H4 (cell line): Measurements from ENCODE around the gene TCF7L2. TPM values are rescaled to one million over a fixed set of nuclear protein-coding genes. Genes with fewer than 3 reads are reported as not detected.

Experiments
- DNase-seq: peaks from one replicate; pipeline ENCODE4 v3.0.0-alpha.2; 2015; ENCODE audit warnings: low spot score
- total RNA-seq: library from RNA; depleted of rRNA; stranded (reverse); fragments of >200 nt; shearing (Covaris generic); gene quantifications from 2 replicates; pipeline ENCODE4 v1.2.3, GENCODE V29; 2014

TCF7L2 gene
- total RNA-seq, 1 experiment from 2014 or later: 3.4 TPM

- DNase-seq: no peak
Observed at GRCh38 chr10:113000442-113000841, 50.4 kb downstream of the TCF7L2 start.

DNA sequence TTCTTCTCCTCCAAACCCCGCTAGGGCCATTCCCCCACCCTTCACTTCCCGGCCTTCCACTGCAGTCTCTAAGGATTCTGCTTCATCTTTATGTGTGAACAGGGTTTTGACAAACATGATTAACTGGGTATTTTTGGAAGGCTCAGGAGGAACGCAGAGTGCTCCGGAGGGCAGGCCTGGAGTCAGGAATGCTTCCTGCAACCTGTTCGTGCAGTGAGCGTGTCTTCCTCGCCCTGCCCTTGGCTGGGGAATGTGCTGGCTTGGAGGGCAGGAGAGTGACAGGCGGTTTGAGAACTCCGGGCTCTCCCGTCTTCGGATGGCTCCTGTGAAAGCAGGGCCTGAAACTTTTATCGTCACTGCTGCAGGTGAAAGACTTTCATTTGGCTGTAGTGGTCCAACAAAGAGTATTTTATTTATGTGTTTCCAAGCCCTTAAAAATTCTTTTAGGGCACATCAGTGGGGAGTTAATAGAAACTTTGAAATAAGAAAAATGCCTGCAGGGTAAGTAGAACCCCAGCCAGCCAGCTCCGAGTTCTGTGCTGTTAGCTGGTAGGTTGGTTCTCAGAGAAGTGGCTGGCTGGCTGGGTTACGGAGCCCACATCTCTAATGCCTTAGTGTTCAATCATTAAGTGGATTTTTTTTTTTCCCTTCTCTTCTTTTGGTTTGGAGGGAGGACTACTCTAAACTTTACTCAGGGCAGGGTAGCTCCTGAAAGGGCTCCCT lies 51.0 kb downstream of the TCF7L2 start:
- no peak for DNase-seq

DNA sequence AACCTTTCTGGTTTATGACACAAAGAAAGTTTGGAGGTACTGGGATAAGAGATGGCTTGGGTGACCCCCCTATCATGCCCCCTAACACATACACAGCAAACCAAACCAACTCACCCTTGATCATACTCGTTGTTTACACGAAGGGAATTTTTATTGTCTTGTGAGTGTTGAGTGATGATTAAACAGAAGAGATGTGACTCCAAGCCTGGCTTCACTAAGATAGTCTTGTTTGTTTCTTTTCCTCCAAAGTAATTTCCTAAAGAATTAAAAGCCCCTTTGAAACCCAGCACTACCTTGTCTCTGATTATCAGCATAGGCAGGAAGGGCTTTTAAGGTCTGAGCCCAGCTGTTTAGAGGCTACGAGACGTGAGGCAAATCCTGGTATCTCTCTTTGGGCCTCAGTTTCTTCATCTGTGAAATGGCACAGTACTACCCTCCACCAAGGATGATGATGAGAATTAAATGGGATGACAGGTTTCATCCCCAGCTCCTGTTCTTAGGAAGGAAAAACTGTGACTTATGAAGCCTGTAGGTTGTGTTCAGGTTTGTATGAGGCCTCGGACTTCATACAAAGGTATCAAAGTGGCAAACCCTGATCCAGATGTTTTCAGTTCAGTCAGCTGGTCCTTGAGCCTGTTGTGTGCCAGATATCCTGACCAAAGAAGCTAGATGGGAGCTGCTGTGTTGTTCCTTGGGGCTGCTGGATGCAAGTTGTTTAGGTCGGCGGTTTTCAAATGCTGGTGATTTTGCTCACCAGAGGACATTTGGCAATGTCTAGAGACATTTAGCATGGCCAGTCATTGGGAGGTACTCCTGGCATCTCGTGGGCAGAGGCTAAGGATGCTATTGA lies 51.8 kb downstream of the TCF7L2 start:
- no peak for DNase-seq

GRCh38 chr10:113002449-113002777 lies 52.4 kb downstream of the TCF7L2 start:
- DNase-seq: no peak

DNA sequence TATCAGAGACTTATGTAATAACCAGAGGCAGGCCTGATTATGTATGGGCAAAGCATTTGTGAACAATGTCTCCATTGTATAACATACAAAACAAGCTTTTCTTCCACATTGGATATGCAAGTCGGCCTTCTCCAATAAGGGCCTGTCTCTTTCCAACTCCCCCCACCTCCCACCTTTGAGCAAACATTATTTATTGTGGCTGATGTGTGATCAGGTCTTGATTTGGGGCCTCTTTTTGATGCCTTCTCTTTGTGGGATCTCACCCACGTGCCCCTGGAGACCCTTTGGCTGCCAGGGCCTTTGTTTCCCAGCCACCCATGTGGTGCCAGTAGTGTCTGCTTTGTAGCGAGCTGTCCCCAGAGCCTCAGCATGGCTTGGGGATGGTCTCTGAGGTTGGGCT lies 53.0 kb downstream of the TCF7L2 start:
- no peak for DNase-seq

DNA sequence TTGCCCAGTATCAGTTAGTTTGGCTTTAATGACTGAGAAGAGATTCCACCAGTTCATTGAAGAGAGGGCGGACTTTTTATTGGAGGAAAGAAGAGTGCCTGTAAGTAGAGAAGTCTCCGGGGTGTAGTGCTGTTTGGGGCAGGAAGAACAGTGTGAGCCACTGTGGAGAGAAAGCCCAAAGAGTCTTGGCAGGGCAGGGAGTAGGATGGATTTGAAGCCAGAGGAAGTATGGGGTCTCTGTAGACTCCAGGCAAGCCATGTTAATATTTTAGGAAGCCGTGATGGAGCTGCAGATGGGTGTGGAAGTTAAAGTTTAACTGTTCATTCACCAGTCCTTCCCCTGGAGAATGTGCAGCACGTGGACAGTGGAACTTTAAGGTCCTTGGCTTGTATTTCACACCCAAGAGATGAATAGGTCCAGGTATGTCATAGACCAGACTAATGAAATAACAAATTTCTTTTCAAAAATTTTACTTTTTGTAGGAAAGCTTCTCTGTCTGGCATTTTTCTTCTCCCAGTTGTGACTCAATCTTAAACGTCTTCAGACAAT lies 54.1 kb downstream of the TCF7L2 start:
- DNase-seq: no peak

DNA sequence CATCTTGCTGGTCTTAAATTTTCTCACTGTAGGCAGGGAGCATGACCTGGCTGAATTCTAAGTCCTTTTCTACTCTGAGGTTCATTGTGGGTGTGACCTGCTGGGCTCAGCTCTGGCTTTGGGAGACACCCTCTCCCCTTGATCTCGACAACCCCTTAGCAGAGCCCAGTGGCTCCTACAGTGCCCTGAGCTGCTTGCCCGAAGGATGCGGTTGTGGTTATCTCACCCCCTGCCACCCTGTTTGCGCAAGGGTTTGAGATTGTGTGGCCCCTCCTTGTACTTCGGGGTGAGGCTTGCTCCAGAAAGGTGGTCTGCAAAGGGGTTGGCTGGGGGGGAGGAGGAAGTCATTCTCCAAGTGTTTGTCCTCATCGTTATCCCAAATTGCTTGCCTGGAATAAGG lies 55.3 kb downstream of the TCF7L2 start:
- no peak for DNase-seq

GRCh38 chr10:113006656-113007342 lies 56.8 kb downstream of the TCF7L2 start:
- no peak for DNase-seq

GRCh38 chr10:113007343-113007771 lies 57.3 kb downstream of the TCF7L2 start:
- no peak for DNase-seq

DNA sequence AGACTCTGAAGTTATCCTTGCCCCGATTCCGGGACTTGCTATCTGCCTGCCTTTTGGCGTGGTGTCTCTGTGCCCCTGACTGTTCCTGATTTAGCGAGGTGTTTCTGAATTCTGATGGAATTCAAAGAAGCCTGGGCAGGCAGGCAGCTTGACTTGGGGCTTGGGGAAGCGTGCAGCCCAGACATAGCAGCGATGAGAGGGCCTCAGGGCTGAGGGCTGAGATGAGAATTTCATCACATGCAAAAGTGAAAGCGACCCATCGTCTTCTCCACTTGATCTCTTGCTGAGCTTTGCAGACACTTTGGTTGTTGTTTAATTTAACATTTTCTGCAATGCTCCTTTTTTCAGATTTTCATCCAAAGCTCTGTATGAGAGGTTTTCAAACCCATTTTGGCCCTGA lies 57.8 kb downstream of the TCF7L2 start:
- no peak for DNase-seq

- no peak for DNase-seq
Observed at GRCh38 chr10:113011592-113012374, 61.7 kb downstream of the TCF7L2 start.

DNA sequence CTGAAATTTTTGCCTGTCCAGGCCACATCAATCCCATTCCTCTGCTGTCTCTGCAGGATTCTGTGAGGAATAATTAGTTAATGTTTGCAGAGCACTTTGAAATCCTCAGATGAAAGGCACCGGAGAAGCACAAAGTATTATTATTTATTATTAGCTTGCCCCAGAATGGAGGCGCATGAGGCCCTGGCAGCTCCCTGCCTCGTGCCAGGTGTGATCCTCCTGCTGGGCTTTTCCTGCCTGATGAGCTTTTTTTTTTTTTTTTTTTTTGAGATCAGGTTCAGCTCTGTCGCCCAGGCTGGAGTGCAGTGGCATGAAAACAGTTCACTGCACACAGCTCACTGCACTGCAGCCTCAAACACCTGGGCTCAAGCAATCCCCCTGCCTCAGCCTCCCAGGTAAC lies 65.2 kb downstream of the TCF7L2 start:
- DNase-seq: no peak

GRCh38 chr10:113017376-113017775 lies 67.3 kb downstream of the TCF7L2 start:
- no peak for DNase-seq

- DNase-seq: no peak
Observed at GRCh38 chr10:113018034-113018433, 68.0 kb downstream of the TCF7L2 start.

DNA sequence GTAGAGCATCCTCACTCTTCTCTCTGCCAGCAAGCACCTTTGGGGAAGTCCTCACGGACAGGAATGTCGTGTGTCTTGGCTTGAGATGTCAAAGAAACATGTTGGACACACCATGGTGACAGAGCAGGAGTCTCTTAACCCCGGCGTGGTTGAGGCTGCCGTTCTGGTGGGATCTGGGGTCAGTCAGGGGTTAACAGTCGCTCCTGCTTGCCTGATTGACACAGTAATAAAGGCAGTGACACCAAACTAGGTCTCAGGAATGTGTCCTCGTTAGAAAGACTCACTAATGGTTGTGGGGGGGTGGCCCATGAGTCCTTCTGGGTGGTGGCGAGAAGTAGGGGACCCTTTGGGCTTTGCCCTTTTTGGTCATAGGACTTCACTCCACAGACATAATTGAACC lies 69.0 kb downstream of the TCF7L2 start:
- DNase-seq: no peak

GRCh38 chr10:113019692-113020474 lies 69.8 kb downstream of the TCF7L2 start:
- no peak for DNase-seq

GRCh38 chr10:113020475-113020753 lies 70.4 kb downstream of the TCF7L2 start:
- DNase-seq: no peak

DNA sequence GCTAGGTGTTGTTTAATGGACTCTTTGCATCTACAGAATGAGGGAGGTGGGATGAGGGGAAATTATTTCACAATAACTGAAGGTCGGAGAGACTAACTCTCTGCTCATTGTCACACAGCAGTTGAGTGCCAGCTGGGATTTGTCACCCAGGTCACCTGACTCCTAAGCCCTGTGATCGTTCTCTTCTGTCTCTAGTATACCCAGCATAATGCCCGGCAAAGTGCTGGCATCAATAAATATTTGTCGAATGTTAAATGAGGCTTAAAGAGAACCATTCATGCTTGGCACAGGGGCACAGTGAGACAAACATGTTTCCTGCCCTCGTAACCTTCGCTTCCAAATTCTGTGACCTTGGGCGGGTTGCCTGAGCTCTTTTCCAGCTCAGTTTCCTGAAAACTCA lies 70.8 kb downstream of the TCF7L2 start:
- DNase-seq: no peak

DNA sequence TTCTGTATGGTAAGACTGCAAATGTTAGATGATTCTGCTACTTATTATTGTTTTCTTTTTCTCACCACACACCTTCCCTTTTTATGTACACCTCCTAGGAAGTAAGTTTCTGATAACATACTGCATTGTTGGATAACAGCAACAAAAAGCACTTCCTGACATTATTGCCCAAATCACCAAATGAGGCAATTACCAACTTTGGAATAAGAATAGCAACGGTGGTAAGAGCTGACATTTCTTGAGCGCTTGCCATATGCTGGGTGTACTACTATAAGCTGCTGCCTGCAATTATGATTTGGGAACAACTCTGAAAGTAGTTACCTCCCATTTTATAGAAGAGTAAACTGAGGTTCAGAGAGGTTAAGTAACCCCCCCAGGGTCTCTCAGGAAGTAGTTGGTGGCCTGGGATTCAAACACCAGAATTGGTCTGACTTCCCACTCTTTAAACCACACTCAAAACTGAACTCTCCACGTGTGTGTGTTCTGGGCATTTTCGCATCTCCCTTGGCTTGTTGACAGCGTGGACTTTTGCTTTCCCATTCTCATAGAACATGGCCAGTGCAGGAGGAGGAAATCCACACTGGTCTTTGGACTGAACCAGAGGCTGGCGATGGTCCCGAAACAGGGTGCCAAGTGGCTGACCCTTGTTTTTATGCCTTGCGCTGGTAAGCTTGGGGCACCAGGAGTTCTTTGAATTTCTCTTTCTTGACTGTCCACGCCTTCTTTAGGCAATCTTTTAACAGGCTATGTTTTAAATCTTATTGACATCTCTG lies 71.4 kb downstream of the TCF7L2 start:
- DNase-seq: no peak

DNA sequence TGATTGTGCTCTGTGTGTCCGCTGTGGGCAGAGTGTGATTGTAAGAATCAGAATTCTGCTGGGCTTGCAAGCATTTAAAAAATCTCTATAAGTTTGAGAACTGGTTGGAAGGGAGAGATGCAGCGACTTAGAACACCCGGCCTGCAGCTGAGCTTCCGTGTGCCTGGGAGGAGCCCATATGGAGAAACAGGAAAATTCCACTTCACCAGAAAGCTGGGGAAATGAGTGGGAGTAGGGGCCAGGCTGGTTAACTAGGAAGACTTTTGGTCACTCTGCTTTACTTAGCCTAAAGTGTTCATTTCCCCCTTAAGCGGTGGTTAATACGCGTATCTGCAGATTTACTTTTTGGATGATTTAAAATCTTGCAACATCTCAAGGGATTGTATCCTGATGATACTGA lies 72.2 kb downstream of the TCF7L2 start:
- DNase-seq: no peak
